Testis (tissue), 3 donors: ENCODE results near the gene CCNJL. TPM values are rescaled to one million over a fixed set of nuclear protein-coding genes. Genes with fewer than 3 reads are reported as not detected.

Experiments
- DNase-seq: peaks from one replicate; pipeline ENCODE4 v3.0.0-alpha.2; 2019
- H3K27ac ChIP-seq, 2 donors: fragments of 200-600 bp; sonication (generic); one replicate each; pipeline ENCODE4 v1.5.1; 2019
- H3K27me3 ChIP-seq: fragments of 200-600 bp; sonication (generic); one replicate; pipeline ENCODE4 v1.5.1; 2019
- H3K36me3 ChIP-seq: fragments of 200-600 bp; sonication (generic); one replicate; pipeline ENCODE4 v1.5.1; 2017; ENCODE audit warnings: low read depth; ENCODE audit errors: missing control alignments
- H3K4me1 ChIP-seq: fragments of 200-600 bp; sonication (generic); one replicate; pipeline ENCODE4 v1.5.1; 2019
- H3K4me3 ChIP-seq, 2 donors: fragments of 200-600 bp; sonication (generic); one replicate each; pipeline ENCODE4 v1.5.1; 2017 to 2019
- H3K9me3 ChIP-seq: fragments of 200-600 bp; sonication (generic); one replicate; pipeline ENCODE4 v1.5.1; 2017
- CTCF ChIP-seq, 3 experiments: fragments of 450-650 bp in 2 of 3; fragments of 200-600 bp in 1 of 3; sonication (generic) in 1 of 3; IDR thresholded peaks; one replicate each; pipeline ENCODE4 v1.5.1; 2016 to 2019; ENCODE audit warnings: antibody characterized with exemption in 3 of 3, mild to moderate bottlenecking in 2 of 3, moderate library complexity in 1 of 3
- POLR2A ChIP-seq: fragments of 450-650 bp; IDR thresholded peaks from one replicate; pipeline ENCODE4 v1.6.1; 2017; ENCODE audit warnings: antibody characterized with exemption, mild to moderate bottlenecking, moderate library complexity
- WGBS, 2 donors: methylation state at CpG; one replicate each; pipeline ENCODE4 v1.1.5; 2018; 5-methylcytosine and 5-hydroxymethylcytosine counted together
- intact Hi-C: fragments of 100-400 bp; cut with DNase I; formaldehyde crosslinking; loops from one replicate; pipeline ENCODE4 v1.15.1; 2023; ENCODE audit warnings: low total_unique reads
- polyA plus RNA-seq: library from polyadenylated mRNA; stranded (reverse); fragments of 350-450 nt; fragmentation: Illumina TruSeq; extraction: RNeasy Lipid Tissue Mini Kit (QIAGEN cat#74804); gene quantifications from one replicate; pipeline ENCODE4 v1.2.3, GENCODE V29; 2014; ENCODE audit warnings: low read depth, low replicate concordance; ENCODE audit not compliant: insufficient read depth
- total RNA-seq, 2 donors: library from RNA; depleted of rRNA; stranded (reverse); fragments of >200 nt; gene quantifications; one replicate each; pipeline ENCODE4 v1.2.3, GENCODE V29; 2016

CCNJL gene
- total and polyA plus RNA-seq, 3 donors from 2014 or later = 23.6 to 47.0 (median 41.4) TPM

GRCh38 chr5:160310140-160310539 lies 2.2 kb downstream of the CCNJL start:
- Histone ChIP-seq H3K36me3 (no peaks in the 10 kb centered on the region), H3K27ac (no peak overlapping the region), H3K9me3 (no peaks in the 10 kb centered on the region), H3K27me3 (no peaks in the 10 kb centered on the region), H3K4me1 (peaks cover 15% of the 10 kb centered on the region), H3K4me3 (no peak overlapping the region)
- intact Hi-C loops = no loop called here
- TF ChIP-seq CTCF (IDR thresholded peaks at IDR 0.05) (no peak), POLR2A (no peak)
- WGBS, 2 donors = 79% methylated on average over 4 of the region's 4 CpGs
- DNase-seq = no peak

GRCh38 chr5:160306696-160307095 lies 5.7 kb downstream of the CCNJL start:
- no peak for DNase-seq
- no peaks in the 10 kb centered on the region for H3K36me3 ChIP-seq
- no peaks in the 10 kb centered on the region for H3K27me3 ChIP-seq
- H3K9me3 ChIP-seq = no peaks in the 10 kb centered on the region
- intact Hi-C loops = no loop called here
- TF ChIP-seq CTCF (IDR thresholded peaks at IDR 0.05) (no peak), POLR2A (no peak)
- H3K4me3 ChIP-seq = no peak overlapping the region
- 90 to 93% methylated on average over 4 of the region's 4 CpGs for WGBS, 2 donors
- H3K4me1 ChIP-seq = peaks cover 11% of the 10 kb centered on the region
- no peak overlapping the region for H3K27ac ChIP-seq

GRCh38 chr5:160305319-160305718 lies 7.0 kb downstream of the CCNJL start:
- H3K27ac ChIP-seq = no peak overlapping the region
- no peak for DNase-seq
- no peaks in the 10 kb centered on the region for H3K27me3 ChIP-seq
- H3K4me3 ChIP-seq = no peak overlapping the region
- TF ChIP-seq CTCF (IDR thresholded peaks at IDR 0.05) (no peak), POLR2A (no peak)
- H3K36me3 ChIP-seq = no peaks in the 10 kb centered on the region
- 91 to 93% methylated on average over 10 of the region's 10 CpGs for WGBS, 2 donors
- no peaks in the 10 kb centered on the region for H3K4me1 ChIP-seq
- no peaks in the 10 kb centered on the region for H3K9me3 ChIP-seq
- intact Hi-C loops = no loop called here

GRCh38 chr5:160303690-160304089 lies 8.7 kb downstream of the CCNJL start:
- 65 to 75% methylated on average over 3 of the region's 3 CpGs for WGBS, 2 donors
- peak; percentile 48 for DNase-seq
- intact Hi-C loops = no loop called here
- H3K4me1 ChIP-seq = no peaks in the 10 kb centered on the region
- no peak overlapping the region for H3K4me3 ChIP-seq
- TF ChIP-seq CTCF (IDR thresholded peaks at IDR 0.05) (no peak), POLR2A (no peak)
- no peaks in the 10 kb centered on the region for H3K9me3 ChIP-seq
- H3K36me3 ChIP-seq = no peaks in the 10 kb centered on the region
- H3K27ac ChIP-seq = no peak overlapping the region
- no peaks in the 10 kb centered on the region for H3K27me3 ChIP-seq

- Histone ChIP-seq H3K4me1 (peaks cover 25% of the 10 kb centered on the region), H3K27me3 (no peaks in the 10 kb centered on the region), H3K9me3 (no peaks in the 10 kb centered on the region), H3K36me3 (no peaks in the 10 kb centered on the region), H3K27ac (no peak overlapping the region), H3K4me3 (no peak overlapping the region)
- no peak for DNase-seq
- WGBS, 2 donors = 95 to 97% methylated on average over 10 of the region's 10 CpGs
- no peak for TF ChIP-seq POLR2A
- intact Hi-C loops = no loop called here
Measured at GRCh38 chr5:160298189-160298588, 14.2 kb downstream of the CCNJL start.
